Ovary (tissue), 3 donors: ENCODE data around the gene YEATS2.

ENCODE experiments used
- EP300 ChIP-seq: sonication (generic); formaldehyde crosslinking; IDR thresholded peaks from one replicate; pipeline ENCODE4 v1.6.1; 2017; ENCODE audit warnings: antibody characterized with exemption
- POLR2A ChIP-seq: fragments of 450-650 bp; IDR thresholded peaks from one replicate; pipeline ENCODE4 v1.6.1; 2017; ENCODE audit warnings: antibody characterized with exemption, mild to moderate bottlenecking, moderate library complexity
- TF ChIP-seq, protein P1 (sequence below), 3 donors: fragments of 450-650 bp in 2 of 3; fragments of 200-600 bp in 1 of 3; IDR thresholded peaks; one replicate each; pipeline versions ENCODE4 v1.5.1 to v1.8.0; 2016 to 2022; ENCODE audit warnings: antibody characterized with exemption in 3 of 3, mild to moderate bottlenecking in 1 of 3
- donor health status: DM: no; HTN: no; CAD: no.

DNA sequence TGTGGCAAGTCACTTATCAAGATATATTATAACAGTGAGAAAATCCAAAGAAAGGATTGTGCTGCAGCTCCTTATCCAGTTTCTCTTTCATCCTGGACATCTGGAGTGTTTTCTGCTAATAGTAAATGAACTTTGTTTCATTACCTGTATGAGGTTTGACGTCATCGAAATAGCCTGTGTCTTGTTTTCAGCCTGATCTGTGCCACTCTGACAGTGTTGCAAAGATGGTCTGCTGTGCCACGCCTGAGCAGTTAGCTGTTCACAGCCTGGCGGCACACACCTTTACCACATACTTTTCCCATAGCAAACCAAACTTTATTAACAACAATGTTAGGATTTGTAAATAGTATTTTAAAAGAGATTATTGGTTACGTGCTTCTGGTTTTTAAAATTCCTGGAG, 34.0 kb downstream of the YEATS2 start:
- TF ChIP-seq, protein P1, sequence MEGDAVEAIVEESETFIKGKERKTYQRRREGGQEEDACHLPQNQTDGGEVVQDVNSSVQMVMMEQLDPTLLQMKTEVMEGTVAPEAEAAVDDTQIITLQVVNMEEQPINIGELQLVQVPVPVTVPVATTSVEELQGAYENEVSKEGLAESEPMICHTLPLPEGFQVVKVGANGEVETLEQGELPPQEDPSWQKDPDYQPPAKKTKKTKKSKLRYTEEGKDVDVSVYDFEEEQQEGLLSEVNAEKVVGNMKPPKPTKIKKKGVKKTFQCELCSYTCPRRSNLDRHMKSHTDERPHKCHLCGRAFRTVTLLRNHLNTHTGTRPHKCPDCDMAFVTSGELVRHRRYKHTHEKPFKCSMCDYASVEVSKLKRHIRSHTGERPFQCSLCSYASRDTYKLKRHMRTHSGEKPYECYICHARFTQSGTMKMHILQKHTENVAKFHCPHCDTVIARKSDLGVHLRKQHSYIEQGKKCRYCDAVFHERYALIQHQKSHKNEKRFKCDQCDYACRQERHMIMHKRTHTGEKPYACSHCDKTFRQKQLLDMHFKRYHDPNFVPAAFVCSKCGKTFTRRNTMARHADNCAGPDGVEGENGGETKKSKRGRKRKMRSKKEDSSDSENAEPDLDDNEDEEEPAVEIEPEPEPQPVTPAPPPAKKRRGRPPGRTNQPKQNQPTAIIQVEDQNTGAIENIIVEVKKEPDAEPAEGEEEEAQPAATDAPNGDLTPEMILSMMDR (IDR thresholded peaks at IDR 0.05) = no peak
- TF ChIP-seq POLR2A = no peak
- no peak for TF ChIP-seq EP300
